ENCODE results near the gene LBP. TPM values are rescaled to one million over a fixed set of nuclear protein-coding genes. Genes with fewer than 3 reads are reported as not detected.

LBP gene
- 1 to 10 TPM in 1 of 4 donors, under 1 TPM in 1, not detected in 2; 0.38 to 6.2 TPM for total RNA-seq

- H3K4me3 ChIP-seq = no peak within 1 kb of the TSS
- no peak within 1 kb of the TSS for H3K27ac ChIP-seq
- no peaks in the 10 kb centered on the region for H3K9me3 ChIP-seq
- no peaks in the 10 kb centered on the region for H3K36me3 ChIP-seq
- TF ChIP-seq POLR2AphosphoS5 (IDR thresholded peaks at IDR 0.05) (no peak), POLR2A (IDR thresholded peaks at IDR 0.05) (no peak), EP300 (IDR thresholded peaks at IDR 0.05) (no peak), CTCF (IDR thresholded peaks at IDR 0.05) (no peak)
- 75% methylated on average over 2 of the region's 8 CpGs for WGBS
- DNase-seq (ENCODE audit: low spot score in 2 of 2) = no peak
- no peaks in the 10 kb centered on the region for H3K4me1 ChIP-seq
- H3K27me3 ChIP-seq = no peaks in the 10 kb centered on the region
Observed at GRCh38 chr20:38346247-38346651, at the start of gene LBP. Gene LBP (plus strand): TSS chr20:38346482. CDS start chr20:38346517, 35 bp downstream.

GRCh38 chr20:38297916-38298674 is 48.2 kb upstream of the LBP start:
- Histone ChIP-seq H3K4me3 (no peak overlapping the region), H3K27ac (peak overlapping the region; percentile 83), H3K4me1 (peaks cover 23% of the 10 kb centered on the region), H3K36me3 (no peaks in the 10 kb centered on the region), H3K9me3 (no peaks in the 10 kb centered on the region), H3K27me3 (peaks cover 3% of the 10 kb centered on the region)
- DNase-seq (ENCODE audit: low spot score in 2 of 2) = no peak
- WGBS = 91% methylated on average over 7 of the region's 7 CpGs
- TF ChIP-seq POLR2AphosphoS5 (IDR thresholded peaks at IDR 0.05) (no peak), POLR2A (IDR thresholded peaks at IDR 0.05) (no peak), EP300 (IDR thresholded peaks at IDR 0.05) (no peak), CTCF (IDR thresholded peaks at IDR 0.05) (no peak)

GRCh38 chr20:38298768-38299288 is 47.5 kb upstream of the LBP start:
- DNase-seq (ENCODE audit: low spot score in 2 of 2) = peak; percentile 88 to 89
- Histone ChIP-seq H3K36me3 (no peaks in the 10 kb centered on the region), H3K4me3 (no peak overlapping the region), H3K9me3 (no peaks in the 10 kb centered on the region), H3K4me1 (peaks cover 28% of the 10 kb centered on the region), H3K27me3 (peaks cover 3% of the 10 kb centered on the region), H3K27ac (peak overlapping the region; percentile 83)
- no peak for TF ChIP-seq POLR2A (IDR thresholded peaks at IDR 0.05)
- peak in 2 of 3 donors; percentile 44 for TF ChIP-seq POLR2AphosphoS5 (IDR thresholded peaks at IDR 0.05)
- 5% methylated on average over 11 of the region's 13 CpGs for WGBS

- TF ChIP-seq POLR2AphosphoS5 (IDR thresholded peaks at IDR 0.05) (no peak), EP300 (IDR thresholded peaks at IDR 0.05) (no peak), POLR2A (IDR thresholded peaks at IDR 0.05) (no peak), CTCF (IDR thresholded peaks at IDR 0.05) (no peak)
- no peak for DNase-seq (ENCODE audit: low spot score in 2 of 2)
- H3K4me3 ChIP-seq = no peak overlapping the region
- no peaks in the 10 kb centered on the region for H3K9me3 ChIP-seq
- 41% methylated on average over 4 of the region's 6 CpGs for WGBS
- peaks cover 31% of the 10 kb centered on the region for H3K4me1 ChIP-seq
- H3K36me3 ChIP-seq = no peaks in the 10 kb centered on the region
- no peak overlapping the region for H3K27ac ChIP-seq
- peaks cover 3% of the 10 kb centered on the region for H3K27me3 ChIP-seq
Observed at GRCh38 chr20:38299963-38300362, 46.3 kb upstream of the LBP start.

- WGBS = 81% methylated on average over 4 of the region's 4 CpGs
- DNase-seq (ENCODE audit: low spot score in 2 of 2) = no peak
- no peak overlapping the region for H3K4me3 ChIP-seq
- no peak overlapping the region for H3K27ac ChIP-seq
- H3K27me3 ChIP-seq = peaks cover 3% of the 10 kb centered on the region
- peaks cover 31% of the 10 kb centered on the region for H3K4me1 ChIP-seq
- no peaks in the 10 kb centered on the region for H3K9me3 ChIP-seq
- no peak for TF ChIP-seq CTCF (IDR thresholded peaks at IDR 0.05)
- H3K36me3 ChIP-seq = no peaks in the 10 kb centered on the region
Observed at GRCh38 chr20:38300438-38300837, 45.8 kb upstream of the LBP start.
